IMR-90 (cell line): ENCODE results near the gene SVIL. TPM values are rescaled to one million over a fixed set of nuclear protein-coding genes. Genes with fewer than 3 reads are reported as not detected.

Experiments
- ATAC-seq: fragments of 200-7000 bp; cut with Tn5 transposase; 2 replicates; pipeline ENCODE4 v1.9.1; 2020; ENCODE audit warnings: low read depth, mild to moderate bottlenecking, moderate library complexity
- BruUV-seq: library from RNA; stranded (reverse); fragments of 400-500 nt; replicated peaks from 2 replicates; lab custom pipeline; 2021; lab: Mats Ljungman, UMichigan
- CTCF ChIA-PET: fragments of 300-600 bp; formaldehyde crosslinking; extraction: SDS; loops from one replicate; lab custom pipeline; 2021; ENCODE audit warnings: antibody characterized with exemption; lab: Yijun Ruan, JAX
- POLR2A ChIA-PET: fragments of 300-600 bp; sonication (Branson Sonifier 250); formaldehyde crosslinking; loops from one replicate; lab custom pipeline; 2022; ENCODE audit warnings: antibody characterized with exemption; ENCODE audit not compliant: unreplicated experiment; lab: Charles Lee
- DNase-seq: peaks from one replicate; pipeline ENCODE4 v3.0.0; 2013
- H2AFZ ChIP-seq: replicated peaks from 2 replicates; pipeline ENCODE3; 2013; ENCODE audit warnings: low read length, mild to moderate bottlenecking; ENCODE audit not compliant: poor library complexity
- H2AK5ac ChIP-seq: 2 replicates; pipeline ENCODE4 v1.6.1; 2013; ENCODE audit warnings: low read depth, low read length, inconsistent platforms
- H2AK9ac ChIP-seq: replicated peaks from 2 replicates; pipeline ENCODE3; 2013; ENCODE audit warnings: mild to moderate bottlenecking, low read depth, low read length, moderate library complexity; ENCODE audit not compliant: poor library complexity
- H2BK120ac ChIP-seq: 2 replicates; pipeline ENCODE4 v1.6.1; 2013; ENCODE audit warnings: low read depth, low read length, inconsistent platforms
- H2BK15ac ChIP-seq: 3 replicates; pipeline ENCODE4 v1.6.1; 2013; ENCODE audit warnings: low read depth, low read length, inconsistent platforms
- H2BK20ac ChIP-seq: 2 replicates; pipeline ENCODE4 v1.6.1; 2013; ENCODE audit warnings: low read depth, mild to moderate bottlenecking, inconsistent platforms, low read length, moderate library complexity
- H2BK5ac ChIP-seq: 2 replicates; pipeline ENCODE4 v1.6.1; 2013; ENCODE audit warnings: mild to moderate bottlenecking, low read depth, low read length, inconsistent platforms; ENCODE audit not compliant: poor library complexity, severe bottlenecking
- H3K14ac ChIP-seq: replicated peaks from 2 replicates; pipeline ENCODE4 v1.6.1; 2013; ENCODE audit warnings: low read depth, low read length, inconsistent platforms
- H3K18ac ChIP-seq: 2 replicates; pipeline ENCODE4 v1.6.1; 2013; ENCODE audit warnings: low read depth, low read length, control low read depth
- H3K23ac ChIP-seq: 2 replicates; pipeline ENCODE4 v1.6.1; 2013; ENCODE audit warnings: low read depth, low read length, inconsistent platforms
- H3K27ac ChIP-seq: 2 replicates; pipeline ENCODE4 v1.5.1; 2013; ENCODE audit warnings: mild to moderate bottlenecking, control low read depth, low read length; ENCODE audit not compliant: insufficient read depth
- H3K27me3 ChIP-seq: 2 replicates; pipeline ENCODE4 v1.6.1; 2013; ENCODE audit warnings: low read length; ENCODE audit not compliant: control insufficient read depth, insufficient read depth
- H3K36me3 ChIP-seq: 2 replicates; pipeline ENCODE4 v1.6.1; 2013; ENCODE audit warnings: low read length, mixed read lengths; ENCODE audit not compliant: control insufficient read depth, insufficient read depth
- H3K4ac ChIP-seq: 2 replicates; pipeline ENCODE4 v1.6.1; 2013; ENCODE audit warnings: low read depth, low read length, inconsistent platforms
- H3K4me1 ChIP-seq: 2 replicates; pipeline ENCODE4 v1.6.1; 2013; ENCODE audit warnings: low read length, mixed read lengths; ENCODE audit not compliant: control insufficient read depth, insufficient read depth
- H3K4me2 ChIP-seq: 2 replicates; pipeline ENCODE4 v1.6.1; 2013; ENCODE audit warnings: low read depth, mild to moderate bottlenecking, control low read depth, low read length, moderate library complexity
- H3K4me3 ChIP-seq: 2 replicates; pipeline ENCODE4 v1.5.1; 2013; ENCODE audit warnings: low read depth, mild to moderate bottlenecking, control low read depth, low read length, moderate library complexity; ENCODE audit not compliant: insufficient read depth
- H3K56ac ChIP-seq: 2 replicates; pipeline ENCODE4 v1.6.1; 2013; ENCODE audit warnings: low read length, inconsistent platforms; ENCODE audit not compliant: insufficient read depth; ENCODE audit errors: extremely low read depth
- H3K79me1 ChIP-seq, 2 experiments: 2 replicates each; pipeline ENCODE4 v1.6.1; 2013; ENCODE audit warnings: low read length in 2 of 2, inconsistent platforms in 1 of 2, low read depth in 1 of 2
- H3K9ac ChIP-seq: 2 replicates; pipeline ENCODE4 v1.6.1; 2013; ENCODE audit warnings: low read depth, low read length, control low read depth
- H3K9me1 ChIP-seq: 2 replicates; pipeline ENCODE4 v1.6.1; 2013; ENCODE audit warnings: low read length, inconsistent platforms; ENCODE audit not compliant: insufficient read depth
- H3K9me3 ChIP-seq: 2 replicates; pipeline ENCODE4 v1.6.1; 2013; ENCODE audit warnings: low read length; ENCODE audit not compliant: control insufficient read depth, insufficient read depth
- H4K20me1 ChIP-seq: 2 replicates; pipeline ENCODE4 v1.6.1; 2013; ENCODE audit warnings: low read length, inconsistent platforms; ENCODE audit not compliant: insufficient read depth
- H4K5ac ChIP-seq: 2 replicates; pipeline ENCODE4 v1.6.1; 2013; ENCODE audit warnings: mild to moderate bottlenecking, low read depth, low read length, control low read depth
- H4K8ac ChIP-seq, 2 experiments: 2 replicates each; pipeline ENCODE4 v1.6.1; 2013; ENCODE audit warnings: low read depth in 2 of 2, low read length in 2 of 2, control low read depth in 1 of 2, inconsistent platforms in 1 of 2
- H4K91ac ChIP-seq: 2 replicates; pipeline ENCODE4 v1.6.1; 2013; ENCODE audit warnings: low read depth, low read length, inconsistent platforms; ENCODE audit not compliant: insufficient read depth
- BHLHE40 ChIP-seq: fragments of 150-350 bp; IDR thresholded peaks from 2 replicates; pipeline ENCODE4 v1.6.1; 2016; ENCODE audit warnings: mild to moderate bottlenecking, low read depth, low read length
- CEBPB ChIP-seq: IDR thresholded peaks from 2 replicates; pipeline ENCODE4 v1.6.1; 2012; ENCODE audit warnings: low read depth, low read length, improper control_type of control experiment
- CHD1 ChIP-seq: IDR thresholded peaks from 2 replicates; pipeline ENCODE4 v1.6.1; 2012; ENCODE audit warnings: low read depth, low read length, improper control_type of control experiment
- MAFK ChIP-seq: IDR thresholded peaks from 2 replicates; pipeline ENCODE4 v1.6.1; 2012; ENCODE audit warnings: low read depth, low read length, improper control_type of control experiment
- MAZ ChIP-seq: IDR thresholded peaks from 2 replicates; pipeline ENCODE4 v1.6.1; 2012; ENCODE audit warnings: low read depth, mild to moderate bottlenecking, low read length, improper control_type of control experiment, moderate library complexity, borderline replicate concordance
- MXI1 ChIP-seq: IDR thresholded peaks from 2 replicates; pipeline ENCODE4 v1.6.1; 2012; ENCODE audit warnings: low read depth, mild to moderate bottlenecking, low read length, moderate library complexity, borderline replicate concordance
- NFE2L2 ChIP-seq: fragments of 150-350 bp; IDR thresholded peaks from 2 replicates; pipeline ENCODE4 v1.6.1; 2016; ENCODE audit warnings: low read depth, mild to moderate bottlenecking, low read length
- POLR2A ChIP-seq: IDR thresholded peaks from 2 replicates; pipeline ENCODE4 v1.6.1; 2012; ENCODE audit warnings: mild to moderate bottlenecking, low read depth, low read length
- RAD21 ChIP-seq: IDR thresholded peaks from 2 replicates; pipeline ENCODE4 v1.6.1; 2012; ENCODE audit warnings: low read length, improper control_type of control experiment
- RCOR1 ChIP-seq: IDR thresholded peaks from 2 replicates; pipeline ENCODE4 v1.6.1; 2012; ENCODE audit warnings: mild to moderate bottlenecking, low read length, improper control_type of control experiment; ENCODE audit not compliant: insufficient replicate concordance
- RFX5 ChIP-seq: IDR thresholded peaks from 2 replicates; pipeline ENCODE4 v1.8.0; 2012; ENCODE audit warnings: low read depth, mild to moderate bottlenecking, low read length, moderate library complexity
- SMC3 ChIP-seq: fragments of 150-350 bp; IDR thresholded peaks from 2 replicates; pipeline ENCODE4 v1.6.1; 2016; ENCODE audit warnings: low read depth, mild to moderate bottlenecking, antibody characterized with exemption, low read length, moderate library complexity
- WGBS, 2 experiments: methylation state at CpG; one replicate each; pipeline versions ENCODE4 v1.1.5 to v1.1.7; 2013; ENCODE audit warnings: missing lambda C conversion rate in 2 of 2; ENCODE audit not compliant: insufficient read length in 1 of 2; ENCODE audit errors: extremely low coverage in 2 of 2; 5-methylcytosine and 5-hydroxymethylcytosine counted together
- dilution Hi-C: fragments of 300-500 bp; cut with HindIII; formaldehyde crosslinking; loops from one replicate; pipeline ENCODE4 v1.14.3; 2018; ENCODE audit warnings: low sequenced_read_pairs; ENCODE audit not compliant: unreplicated experiment
- in situ Hi-C: fragments of 300-500 bp; cut with MboI; formaldehyde crosslinking; loops from 3 replicates; pipeline ENCODE4 v1.14.3; 2019; ENCODE audit warnings: low sequenced_read_pairs, inconsistent platforms, mixed read lengths
- intact Hi-C: fragments of 100-400 bp; cut with micrococcal nuclease; formaldehyde crosslinking; loops from 2 replicates; pipeline ENCODE4 v1.10.0; 2022
- polyA plus RNA-seq, 3 experiments: library from polyadenylated mRNA; depleted of rRNA; stranded (reverse); fragments of >200 nt; gene quantifications; 2 replicates each; pipeline ENCODE4 v1.2.3, GENCODE V29; 2012; ENCODE audit warnings: low replicate concordance in 1 of 3
- total RNA-seq: library from RNA; depleted of rRNA; stranded (reverse); fragments of >200 nt; gene quantifications from 2 replicates; pipeline ENCODE4 v1.2.3, GENCODE V29; 2012
- TF ChIP-seq, protein P1 (sequence below): fragments of 150-350 bp; IDR thresholded peaks from 2 replicates; pipeline ENCODE4 v1.6.1; 2016; ENCODE audit warnings: low read depth, mild to moderate bottlenecking, low read length, moderate library complexity, borderline replicate concordance
- TF ChIP-seq, protein P2 (sequence below): conservative IDR thresholded peaks from 2 replicates; pipeline ENCODE4 v1.5.1; 2012; ENCODE audit warnings: mild to moderate bottlenecking, low read depth, low read length, improper control_type of control experiment

Gene SVIL
- total and polyA plus RNA-seq, 2 of the 4 experiments (the other 2 are of a cell fraction): 11.5 to 11.6 TPM

DNA sequence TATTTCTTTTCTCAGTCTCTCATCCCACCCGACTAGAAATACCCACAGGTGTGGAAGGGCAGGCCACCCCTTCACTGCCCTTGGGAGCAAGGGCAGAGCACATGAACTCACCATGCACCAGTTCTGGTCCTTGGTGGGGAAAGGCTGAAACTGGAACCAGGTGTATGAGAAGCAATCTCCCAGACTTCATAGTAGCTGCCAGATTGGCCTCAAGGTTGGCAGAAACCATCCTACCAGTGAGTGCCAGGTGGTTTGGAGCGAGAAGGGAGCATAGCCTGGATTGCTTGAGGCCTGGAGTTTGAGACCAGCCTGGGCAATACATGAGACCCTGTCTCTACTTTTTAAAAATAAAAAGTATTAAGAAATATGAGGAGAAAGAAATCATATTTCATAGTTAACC is 207.1 kb downstream of the SVIL start:
- H4K20me1 ChIP-seq: peaks cover 27% of the 10 kb centered on the region
- no peak overlapping the region for H3K56ac ChIP-seq
- no peaks in the 10 kb centered on the region for H3K27me3 ChIP-seq
- H2BK120ac ChIP-seq: no peak overlapping the region
- intact Hi-C loops (no loop called here), in situ Hi-C loops (no loop called here), dilution Hi-C loops (no loop called here)
- H3K14ac ChIP-seq: no peak overlapping the region
- H2BK20ac ChIP-seq: no peak overlapping the region
- H3K18ac ChIP-seq: no peak overlapping the region
- no peaks in the 10 kb centered on the region for H3K9me3 ChIP-seq
- no peak overlapping the region for H3K27ac ChIP-seq
- whole genome bisulfite sequencing, 2 experiments: no CpG with 5 or more reads among the region's 2 CpGs
- no peak for TF ChIP-seq RFX5
- no peak for TF ChIP-seq RCOR1
- TF ChIP-seq POLR2A: no peak
- TF ChIP-seq MAFK: no peak
- no peak for TF ChIP-seq MXI1
- TF ChIP-seq NFE2L2: no peak
- TF ChIP-seq, protein P1, sequence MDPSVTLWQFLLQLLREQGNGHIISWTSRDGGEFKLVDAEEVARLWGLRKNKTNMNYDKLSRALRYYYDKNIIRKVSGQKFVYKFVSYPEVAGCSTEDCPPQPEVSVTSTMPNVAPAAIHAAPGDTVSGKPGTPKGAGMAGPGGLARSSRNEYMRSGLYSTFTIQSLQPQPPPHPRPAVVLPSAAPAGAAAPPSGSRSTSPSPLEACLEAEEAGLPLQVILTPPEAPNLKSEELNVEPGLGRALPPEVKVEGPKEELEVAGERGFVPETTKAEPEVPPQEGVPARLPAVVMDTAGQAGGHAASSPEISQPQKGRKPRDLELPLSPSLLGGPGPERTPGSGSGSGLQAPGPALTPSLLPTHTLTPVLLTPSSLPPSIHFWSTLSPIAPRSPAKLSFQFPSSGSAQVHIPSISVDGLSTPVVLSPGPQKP: no peak
- no peak for TF ChIP-seq BHLHE40
- no peak for TF ChIP-seq CHD1
- TF ChIP-seq, protein P2, sequence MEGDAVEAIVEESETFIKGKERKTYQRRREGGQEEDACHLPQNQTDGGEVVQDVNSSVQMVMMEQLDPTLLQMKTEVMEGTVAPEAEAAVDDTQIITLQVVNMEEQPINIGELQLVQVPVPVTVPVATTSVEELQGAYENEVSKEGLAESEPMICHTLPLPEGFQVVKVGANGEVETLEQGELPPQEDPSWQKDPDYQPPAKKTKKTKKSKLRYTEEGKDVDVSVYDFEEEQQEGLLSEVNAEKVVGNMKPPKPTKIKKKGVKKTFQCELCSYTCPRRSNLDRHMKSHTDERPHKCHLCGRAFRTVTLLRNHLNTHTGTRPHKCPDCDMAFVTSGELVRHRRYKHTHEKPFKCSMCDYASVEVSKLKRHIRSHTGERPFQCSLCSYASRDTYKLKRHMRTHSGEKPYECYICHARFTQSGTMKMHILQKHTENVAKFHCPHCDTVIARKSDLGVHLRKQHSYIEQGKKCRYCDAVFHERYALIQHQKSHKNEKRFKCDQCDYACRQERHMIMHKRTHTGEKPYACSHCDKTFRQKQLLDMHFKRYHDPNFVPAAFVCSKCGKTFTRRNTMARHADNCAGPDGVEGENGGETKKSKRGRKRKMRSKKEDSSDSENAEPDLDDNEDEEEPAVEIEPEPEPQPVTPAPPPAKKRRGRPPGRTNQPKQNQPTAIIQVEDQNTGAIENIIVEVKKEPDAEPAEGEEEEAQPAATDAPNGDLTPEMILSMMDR: no peak
- no peak for TF ChIP-seq CEBPB
- TF ChIP-seq MAZ: no peak
- TF ChIP-seq SMC3: no peak
- no peak for TF ChIP-seq RAD21
- H3K36me3 ChIP-seq: peaks cover 2% of the 10 kb centered on the region; the same call in 1 of the 2 replicates
- ATAC-seq (no peak), DNase-seq (no peak)
- no TSS peak for BruUV-seq
- no peak overlapping the region for H2AK9ac ChIP-seq
- H4K8ac ChIP-seq: no peak overlapping the region
- H2BK5ac ChIP-seq: no peak overlapping the region
- H2AFZ ChIP-seq: no peak overlapping the region
- no peak overlapping the region for H2BK15ac ChIP-seq
- CTCF ChIA-PET: no interaction called here
- peaks cover 12 to 51% of the 10 kb centered on the region in 2 experiments for H3K79me1 ChIP-seq
- no peak overlapping the region for H3K23ac ChIP-seq
- POLR2A ChIA-PET: no interaction called here
- H3K9me1 ChIP-seq: 0 out of 2 replicates have a peak, but pooled peaks cover 3% of the 10 kb centered on the region
- no peak overlapping the region for H2AK5ac ChIP-seq
- no peak overlapping the region for H3K4me2 ChIP-seq
- H3K9ac ChIP-seq: no peak overlapping the region
- no peaks in the 10 kb centered on the region for H3K4me1 ChIP-seq
- no peak overlapping the region for H4K5ac ChIP-seq
- H3K4me3 ChIP-seq: no peak overlapping the region
- H4K91ac ChIP-seq: no peak overlapping the region
- H3K4ac ChIP-seq: no peak overlapping the region
